GM19099 (cell line): ENCODE results near the gene DNAAF5.

Source experiments
- POLR2A ChIP-seq: IDR thresholded peaks from 3 replicates; pipeline ENCODE4 v1.6.1; 2011; ENCODE audit warnings: low read depth; ENCODE audit not compliant: insufficient read length; ENCODE audit errors: extremely low read depth

The DNAAF5 gene

DNA sequence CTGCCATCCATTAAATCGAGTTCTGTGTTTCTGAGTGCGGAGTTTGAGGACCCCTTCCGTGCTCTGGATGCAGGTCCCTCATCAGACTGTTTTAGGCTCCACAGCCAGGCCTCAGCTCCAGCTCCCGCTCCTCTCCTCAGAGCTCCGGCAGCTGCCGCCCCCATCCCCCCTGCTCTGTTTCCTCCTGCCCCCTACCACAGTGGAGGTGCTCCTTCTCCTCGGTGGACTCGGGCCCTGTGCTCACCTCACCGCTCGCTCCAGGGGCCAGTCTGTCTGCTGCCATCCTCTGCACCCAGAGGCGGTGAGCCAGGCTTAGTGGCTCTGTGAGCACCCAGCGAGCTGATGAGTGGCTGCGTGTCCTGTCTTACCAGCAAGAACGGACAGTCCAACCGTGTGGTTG lies 21.9 kb downstream of the DNAAF5 start:
- no peak for TF ChIP-seq POLR2A

DNA sequence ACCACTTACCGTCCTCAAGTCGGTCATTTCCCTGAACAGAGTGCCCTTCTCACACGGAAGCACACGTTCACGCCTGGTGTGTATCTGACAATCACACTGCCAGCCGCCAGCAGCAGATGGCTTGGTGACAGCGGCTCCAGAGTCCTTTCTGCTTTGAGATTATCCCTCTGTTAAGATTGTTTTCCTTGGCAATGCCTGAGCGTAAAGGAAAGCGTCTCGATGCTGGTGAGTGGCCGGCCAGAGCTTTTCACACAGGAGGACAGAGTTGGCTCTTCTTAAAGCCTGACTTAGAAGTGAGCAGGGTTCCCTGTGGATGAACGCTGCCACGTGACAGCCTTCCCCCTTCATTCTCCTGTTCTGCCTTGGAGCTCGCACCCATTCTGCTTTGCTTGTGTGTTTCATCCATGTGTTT lies 22.6 kb downstream of the DNAAF5 start:
- no peak for TF ChIP-seq POLR2A

DNA sequence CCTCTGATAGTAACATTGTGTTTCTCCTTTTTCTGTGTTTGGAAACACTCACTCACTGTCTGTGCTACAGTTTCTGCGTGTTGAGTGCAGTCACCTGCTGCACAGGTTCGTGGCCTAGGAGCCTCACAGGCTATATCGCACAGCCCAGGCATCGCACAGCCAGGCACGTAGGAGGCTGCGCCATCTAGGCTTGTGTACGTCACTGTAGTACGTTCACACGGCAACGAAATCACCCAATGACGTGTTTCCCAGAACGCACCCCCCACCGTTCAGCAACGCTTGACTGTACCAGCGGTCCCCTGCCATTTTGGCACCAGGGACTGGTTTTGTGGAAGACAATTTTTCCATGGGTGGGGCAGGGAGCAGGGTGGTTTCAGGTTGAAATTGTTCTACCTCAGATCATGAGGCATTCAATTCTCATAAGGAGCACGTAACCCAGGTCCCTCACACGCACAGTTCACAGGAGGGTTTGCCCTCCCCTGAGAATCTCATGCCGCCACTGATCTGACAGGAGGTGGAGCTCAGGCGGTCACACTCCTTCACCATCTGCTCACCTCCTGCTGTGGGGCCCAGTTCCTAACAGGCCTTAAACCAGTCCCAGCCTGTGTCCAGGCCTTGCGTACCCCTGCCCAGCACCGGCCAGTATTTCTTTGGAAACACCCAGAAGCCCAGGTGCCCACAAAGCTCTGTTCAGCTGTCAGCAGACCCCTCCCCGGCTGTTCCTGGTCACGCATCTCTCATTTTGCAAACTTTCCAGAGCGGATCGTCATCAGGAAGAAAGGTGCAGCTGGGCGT lies 23.8 kb downstream of the DNAAF5 start:
- no peak for TF ChIP-seq POLR2A

DNA sequence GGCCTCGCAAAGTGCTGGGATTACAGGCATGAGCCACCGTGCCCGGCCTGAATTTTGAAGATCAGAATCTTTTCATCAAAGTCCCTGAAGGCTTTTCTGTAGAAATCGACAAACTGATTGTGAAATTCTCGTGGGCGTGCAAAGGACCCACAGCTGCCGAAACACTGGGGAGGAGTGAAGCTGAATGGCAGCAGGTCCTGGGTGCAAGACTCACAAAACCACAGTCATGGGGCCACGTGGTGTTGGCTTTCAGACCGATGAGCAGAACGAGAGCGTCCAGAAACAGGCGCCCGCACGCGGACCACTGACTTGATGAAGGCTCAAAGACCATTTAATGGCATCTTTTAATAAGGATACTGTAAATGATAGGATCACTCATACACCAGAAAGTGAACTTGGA lies 25.3 kb downstream of the DNAAF5 start:
- TF ChIP-seq POLR2A: no peak

DNA sequence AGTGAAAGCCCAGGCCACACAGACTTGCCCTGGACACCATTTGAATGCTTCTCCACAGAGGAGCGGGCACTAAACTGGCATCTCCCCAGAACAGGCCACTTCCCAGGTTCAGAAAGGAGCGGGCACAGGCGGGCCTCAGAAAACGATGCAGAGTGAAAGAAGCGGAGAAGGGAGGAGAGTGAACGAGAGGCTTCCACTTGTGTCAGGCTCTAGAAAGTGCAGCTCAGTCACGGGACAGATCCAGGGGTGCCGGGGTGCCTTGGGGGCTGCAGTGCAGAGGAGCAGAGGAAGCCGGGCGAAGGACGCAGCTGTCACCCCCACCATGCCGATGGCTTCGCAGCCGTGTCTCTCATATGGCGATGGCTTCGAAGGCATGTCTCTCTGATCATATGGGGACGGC lies 26.7 kb downstream of the DNAAF5 start:
- TF ChIP-seq POLR2A: no peak

DNA sequence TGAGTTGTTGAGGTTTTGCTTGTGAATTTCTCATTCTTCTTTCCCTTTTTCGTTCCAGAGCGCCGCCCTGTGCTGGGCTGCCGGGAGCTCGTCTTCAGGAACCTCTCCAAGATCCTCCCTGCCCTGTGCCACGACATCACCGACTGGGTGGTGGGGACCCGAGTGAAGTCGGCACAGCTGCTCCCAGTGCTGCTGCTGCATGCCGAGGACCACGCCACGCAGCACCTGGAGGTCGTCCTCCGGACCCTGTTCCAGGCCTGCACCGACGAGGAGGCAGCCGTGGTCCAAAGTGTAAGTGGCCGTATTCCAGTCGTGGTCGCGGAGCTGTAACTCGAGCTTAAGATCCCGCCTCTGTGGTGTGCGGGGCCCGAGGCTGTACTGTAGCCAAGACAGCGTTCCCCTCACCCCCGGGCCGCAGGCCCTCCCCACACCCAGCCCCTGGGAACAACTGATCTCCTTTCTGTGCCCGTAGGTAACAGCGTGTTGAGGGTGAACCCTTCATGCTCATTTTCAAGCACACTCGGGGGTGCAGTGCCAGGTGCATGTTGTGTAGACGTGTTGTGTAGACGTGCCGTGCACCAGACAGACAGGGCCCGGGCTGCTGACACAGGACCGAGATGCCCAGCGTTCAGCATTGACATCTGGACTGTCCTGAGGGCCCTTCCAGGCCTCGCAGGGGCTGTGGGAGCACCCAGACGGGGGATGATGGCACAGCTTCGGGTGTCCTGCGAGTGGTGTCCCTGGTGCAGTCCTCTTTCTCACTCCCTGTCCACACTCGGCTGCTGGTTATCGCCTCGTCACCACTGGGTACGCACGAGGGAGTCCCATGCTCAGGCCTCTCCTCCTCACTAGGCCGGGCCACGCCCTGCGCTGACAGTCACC lies 28.3 kb downstream of the DNAAF5 start:
- TF ChIP-seq POLR2A: no peak

DNA sequence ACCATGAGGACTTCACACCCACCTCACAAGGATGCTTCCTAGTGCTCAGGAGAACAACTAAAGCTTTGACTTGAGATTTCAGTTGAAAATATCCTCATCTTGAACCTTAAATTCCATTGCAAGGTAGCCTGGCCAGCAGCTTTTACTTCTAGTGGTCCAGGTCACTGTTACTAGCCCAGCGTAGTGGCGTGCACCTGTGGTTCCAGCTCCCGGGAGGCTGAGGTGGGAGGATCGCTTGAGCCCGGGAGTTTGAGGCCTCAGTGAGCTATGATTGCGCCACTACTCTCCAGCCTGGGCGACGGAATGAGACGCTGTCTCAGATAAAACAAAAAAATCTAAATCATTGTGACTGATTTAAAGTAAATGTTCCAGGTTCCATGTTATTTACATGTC lies 28.9 kb downstream of the DNAAF5 start:
- no peak for TF ChIP-seq POLR2A

DNA sequence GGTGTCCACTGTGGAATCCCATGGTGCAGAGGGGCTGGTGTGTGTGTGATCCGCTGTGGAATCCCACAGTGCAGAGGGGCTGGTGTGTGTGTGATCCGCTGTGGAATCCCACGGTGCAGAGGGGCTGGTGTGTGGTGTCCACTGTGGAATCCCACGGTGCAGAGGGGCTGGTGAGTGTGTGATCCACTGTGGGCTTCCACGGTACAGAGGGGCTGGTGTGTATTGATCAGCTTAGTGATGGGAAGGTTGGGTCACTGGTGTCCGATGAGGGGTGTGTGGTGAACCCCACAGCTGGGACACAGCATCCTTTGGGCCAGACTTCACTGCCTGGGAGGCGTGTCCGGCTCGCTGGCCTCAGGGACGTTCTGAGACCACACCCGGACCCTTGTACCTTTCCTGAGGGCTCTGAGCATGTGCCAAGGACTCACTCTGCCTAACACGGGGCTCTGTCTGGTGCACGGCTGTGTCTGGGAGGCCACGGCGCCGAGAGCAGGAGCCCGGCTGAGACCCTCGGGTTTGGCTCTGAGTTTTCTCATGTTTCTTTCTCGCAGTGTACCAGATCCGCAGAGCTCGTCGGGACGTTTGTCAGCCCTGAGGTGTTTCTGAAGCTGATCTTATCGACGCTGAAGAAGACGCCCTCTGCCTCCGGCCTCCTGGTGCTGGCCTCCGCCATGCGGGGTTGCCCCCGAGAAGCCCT lies 29.9 kb downstream of the DNAAF5 start:
- no peak for TF ChIP-seq POLR2A

DNA sequence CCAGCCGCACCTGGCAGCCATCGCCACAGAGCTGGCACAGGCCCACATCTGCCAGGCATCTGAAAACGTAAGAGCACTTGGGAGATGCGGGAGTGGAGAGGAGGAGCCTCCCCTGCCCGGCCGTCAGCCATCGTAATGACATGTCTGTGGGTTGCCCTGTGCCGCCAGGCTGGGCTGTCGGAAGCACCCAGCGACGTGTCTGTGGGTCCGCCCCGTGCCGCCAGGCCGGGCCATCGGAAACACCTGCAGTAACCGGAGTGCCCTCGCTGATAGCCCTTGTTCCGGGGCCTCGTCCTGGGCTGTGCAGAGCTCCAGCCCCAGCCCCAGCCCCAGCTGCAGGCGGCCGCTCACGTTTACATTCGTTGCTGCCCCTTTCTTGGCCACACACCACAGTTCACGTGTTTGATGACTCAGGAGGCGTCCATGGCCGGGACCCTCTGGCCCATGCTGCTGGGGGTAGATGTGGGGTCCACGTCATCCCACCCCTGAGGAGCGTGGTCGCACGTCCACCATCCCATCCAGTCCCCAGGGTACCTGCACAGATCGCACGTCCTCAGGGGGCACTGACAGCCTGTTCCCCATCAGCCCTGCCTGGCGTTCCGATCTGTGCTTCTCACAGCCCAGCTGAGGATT lies 30.5 kb downstream of the DNAAF5 start:
- TF ChIP-seq POLR2A: no peak

DNA sequence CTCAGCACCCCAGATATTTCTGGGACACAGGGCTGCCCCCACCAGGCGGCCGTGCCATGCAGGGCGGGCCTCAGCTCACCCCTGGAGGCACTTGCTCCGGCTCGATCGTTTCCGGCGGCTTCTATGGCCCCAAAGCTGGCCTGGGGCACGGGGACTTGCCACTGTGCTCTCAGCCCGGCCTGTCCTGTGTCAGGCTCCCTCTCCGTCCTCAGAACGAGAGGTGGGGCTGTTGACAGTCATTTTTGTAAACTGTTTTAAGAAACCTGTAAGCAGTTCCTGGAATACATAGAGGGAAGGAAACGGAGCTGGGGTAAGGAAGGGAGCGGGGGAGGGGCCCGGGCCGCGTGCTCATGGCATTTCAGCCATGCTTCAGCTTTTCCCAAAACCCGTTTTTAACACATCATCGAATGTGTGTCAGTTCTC lies 31.3 kb downstream of the DNAAF5 start:
- no peak for TF ChIP-seq POLR2A

DNA sequence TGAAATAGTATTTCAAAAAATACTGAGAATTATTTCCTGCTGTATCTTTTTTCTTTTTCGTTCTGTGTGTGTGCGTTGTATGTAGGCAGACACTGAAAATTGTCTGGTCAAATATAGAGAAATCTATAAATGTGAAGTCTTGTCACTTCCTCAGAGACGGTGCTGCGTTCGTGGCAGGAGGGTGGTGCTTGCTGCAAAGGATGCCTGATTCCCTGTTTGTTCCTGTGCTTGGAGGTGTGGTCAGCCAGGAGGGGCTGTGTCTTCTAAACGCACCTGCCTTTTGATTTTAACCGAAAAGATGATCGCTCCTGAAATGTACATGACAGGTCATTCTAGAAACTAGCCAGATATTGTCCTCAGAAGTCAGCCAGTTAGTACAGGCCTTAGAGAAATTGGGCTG lies 33.1 kb downstream of the DNAAF5 start:
- no peak for TF ChIP-seq POLR2A

DNA sequence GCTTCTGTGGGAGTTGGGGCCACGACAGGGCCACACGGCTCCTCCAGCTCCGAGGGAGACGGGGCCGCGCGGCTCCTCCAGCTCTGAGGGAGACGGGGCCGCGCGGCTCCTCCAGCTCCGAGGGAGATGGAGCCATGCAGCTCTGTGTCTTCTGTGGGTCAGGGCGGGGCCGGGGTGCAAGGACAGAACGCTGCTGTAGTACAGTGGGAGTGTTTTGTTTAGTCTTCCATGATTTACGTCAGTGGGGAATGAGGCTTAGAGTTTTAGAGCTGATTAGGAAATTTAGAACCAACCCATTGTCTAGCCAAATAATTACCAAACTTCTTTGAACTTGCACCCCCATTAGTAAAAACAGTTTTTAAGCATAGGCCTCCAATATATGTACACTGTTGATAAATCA lies 33.5 kb downstream of the DNAAF5 start:
- TF ChIP-seq POLR2A: no peak

DNA sequence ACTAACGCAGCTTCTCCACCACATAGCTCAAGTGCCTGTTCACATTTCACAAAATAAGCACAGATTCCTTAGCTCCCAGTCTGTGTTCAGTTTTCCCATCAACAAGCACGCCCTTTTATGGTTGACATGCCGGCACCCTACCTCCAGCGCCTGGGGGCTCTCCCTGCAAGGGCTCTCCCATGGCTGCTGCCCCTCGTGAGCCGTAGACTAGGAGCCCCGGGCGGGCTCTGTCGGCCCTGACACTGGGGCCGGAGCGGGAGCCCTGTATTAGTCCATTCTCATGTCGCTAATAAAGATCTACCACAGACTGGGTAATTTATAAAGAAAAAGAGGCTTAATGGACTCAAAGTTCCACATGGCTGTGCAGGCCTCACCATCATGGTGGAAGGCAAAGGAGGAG lies 34.6 kb downstream of the DNAAF5 start:
- TF ChIP-seq POLR2A: no peak

DNA sequence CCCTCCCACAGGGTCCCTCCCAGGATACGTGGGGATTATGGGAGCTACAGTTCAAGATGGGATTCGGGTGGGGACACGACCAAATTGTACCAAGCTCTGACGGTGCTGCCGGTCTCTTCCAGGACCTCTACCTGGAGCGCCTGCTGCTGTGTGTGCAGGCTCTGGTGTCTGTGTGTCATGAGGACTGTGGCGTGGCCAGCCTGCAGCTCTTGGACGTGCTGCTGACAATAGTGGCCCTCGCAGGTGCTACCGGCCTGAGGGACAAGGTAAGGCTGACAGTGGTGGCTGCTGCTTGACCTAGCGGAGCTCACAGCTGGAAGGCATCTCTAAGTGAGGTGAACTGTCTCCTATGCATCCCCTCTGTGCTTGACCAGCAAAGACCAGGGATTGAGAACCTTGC lies 35.1 kb downstream of the DNAAF5 start:
- TF ChIP-seq POLR2A: no peak

DNA sequence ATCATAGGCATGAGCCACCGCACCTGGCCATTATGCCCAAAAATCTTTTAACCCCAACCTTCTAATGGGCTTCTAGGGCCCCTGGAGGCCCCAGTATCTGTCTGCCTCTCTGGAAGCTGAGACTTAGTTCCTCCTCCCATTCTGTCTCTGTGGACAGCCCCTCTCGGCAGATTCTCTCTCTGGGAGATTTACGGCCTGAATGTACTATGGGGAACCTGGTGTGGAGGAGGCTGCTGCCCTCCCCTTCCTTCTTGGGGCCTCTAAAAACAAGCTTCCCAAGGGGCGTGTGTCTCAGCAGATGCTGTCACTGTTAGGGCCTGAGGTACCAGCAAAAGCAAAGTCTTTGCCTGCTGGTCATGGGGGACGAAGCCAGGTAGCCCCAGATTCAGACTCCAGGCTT lies 36.4 kb downstream of the DNAAF5 start:
- no peak for TF ChIP-seq POLR2A
